Stomach (tissue), 9 donors: Measurements from ENCODE around the gene CERS5. TPM values are rescaled to one million over a fixed set of nuclear protein-coding genes. Genes with fewer than 3 reads are reported as not detected.

Source experiments
- DNase-seq, 2 donors: peaks; one replicate each; pipeline versions ENCODE4 v3.0.0 to v3.0.0-alpha.2; 2013 to 2019
- H3K27ac ChIP-seq, 5 donors: fragments of 200-600 bp in 4 of 5; sonication (generic) in 4 of 5; one replicate each; pipeline ENCODE4 v1.5.1; 2013 to 2019; ENCODE audit warnings: mild to moderate bottlenecking in 1 of 5, moderate library complexity in 1 of 5
- H3K27me3 ChIP-seq, 3 donors: fragments of 200-600 bp; sonication (generic); one replicate each; pipeline ENCODE4 v1.5.1; 2017 to 2019; ENCODE audit warnings: mixed run types in 1 of 3
- H3K36me3 ChIP-seq, 4 donors: fragments of 200-600 bp; sonication (generic); 1 replicate in 3 of 4; 2 replicates in 1 of 4; pipeline ENCODE4 v1.5.1; 2016 to 2019
- H3K4me1 ChIP-seq, 4 donors: fragments of 200-600 bp; sonication (generic); one replicate each; pipeline ENCODE4 v1.5.1; 2016 to 2019
- H3K4me3 ChIP-seq, 4 donors: fragments of 200-600 bp; sonication (generic) in 3 of 4; one replicate each; pipeline ENCODE4 v1.5.1; 2016 to 2019; ENCODE audit warnings: mild to moderate bottlenecking in 1 of 4
- H3K9me3 ChIP-seq, 4 donors: fragments of 200-600 bp; sonication (generic); one replicate each; pipeline ENCODE4 v1.5.1; 2016 to 2019
- CTCF ChIP-seq, 7 experiments: fragments of 450-650 bp in 4 of 7; fragments of 200-600 bp in 3 of 7; sonication (generic) in 3 of 7; IDR thresholded peaks; one replicate each; pipeline ENCODE4 v1.5.1; 2016 to 2019; ENCODE audit warnings: antibody characterized with exemption in 7 of 7, control low read depth in 2 of 7, mild to moderate bottlenecking in 1 of 7
- EP300 ChIP-seq: sonication (generic); formaldehyde crosslinking; IDR thresholded peaks from one replicate; pipeline ENCODE4 v1.6.1; 2017; ENCODE audit warnings: antibody characterized with exemption
- POLR2A ChIP-seq, 4 donors: fragments of 450-650 bp; IDR thresholded peaks; one replicate each; pipeline ENCODE4 v1.6.1; 2016; ENCODE audit warnings: antibody characterized with exemption in 4 of 4, control low read depth in 2 of 4, mild to moderate bottlenecking in 1 of 4, moderate library complexity in 1 of 4
- POLR2AphosphoS5 ChIP-seq, 3 donors: sonication (generic); formaldehyde crosslinking; IDR thresholded peaks; one replicate each; pipeline ENCODE4 v1.6.1; 2016; ENCODE audit warnings: antibody characterized with exemption in 3 of 3
- WGBS, 5 donors: extraction: QIAGEN DNeasy Blood & Tissue Kit in 3 of 5; methylation state at CpG; one replicate each; pipeline versions ENCODE4 v1.1.5 to v1.1.7; 2013 to 2018; 5-methylcytosine and 5-hydroxymethylcytosine counted together
- intact Hi-C: fragments of 100-400 bp; cut with DNase I; formaldehyde crosslinking; loops from one replicate; pipeline ENCODE4 v1.15.1; 2023; ENCODE audit warnings: low total_unique reads
- polyA plus RNA-seq, 3 donors: library from polyadenylated mRNA; stranded (reverse); fragments of 200-250 nt; gene quantifications; one replicate each; pipeline ENCODE4 v1.2.3, GENCODE V29; 2013
- total RNA-seq, 5 donors: library from RNA; depleted of rRNA; stranded (reverse); fragments of >200 nt; gene quantifications; one replicate each; pipeline versions ENCODE4 v1.1.0 to v1.2.3, GENCODE V29; 2014 to 2016
- donor health status: healthy with polysubstance abuse.
- donor health status: Bipolar disorder and iron deficiency.
- donor health status: healthy.

Gene CERS5
- total and polyA plus RNA-seq, 8 donors: 3.2 to 114 (median 24.0) TPM

- TF ChIP-seq CTCF (IDR thresholded peaks at IDR 0.05) (no peak), EP300 (no peak), POLR2AphosphoS5 (IDR thresholded peaks at IDR 0.05) (no peak), POLR2A (IDR thresholded peaks at IDR 0.05) (no peak)
- H3K9me3 ChIP-seq: no peaks in the 10 kb centered on the region
- 89 to 95% (median 92%) methylated on average over 6 of the region's 6 CpGs for WGBS, 5 donors
- DNase-seq: no peak
- H3K4me3 ChIP-seq: no peak overlapping the region
- H3K36me3 ChIP-seq: peaks cover 26 to 72% (median 58%) of the 10 kb centered on the region in 4 donors
- peaks cover 0 to 23% (median 10%) of the 10 kb centered on the region in 4 donors for H3K4me1 ChIP-seq
- H3K27me3 ChIP-seq: no peaks in the 10 kb centered on the region
- intact Hi-C loops: no loop called here
- no peak overlapping the region for H3K27ac ChIP-seq
Measured at GRCh38 chr12:50205648-50206047, 38.5 kb upstream of the CERS5 start.

GRCh38 chr12:50203691-50204090 lies 36.5 kb upstream of the CERS5 start:
- Histone ChIP-seq H3K27ac (peak overlapping the region in 2 of 5 donors; percentile 2 to 67), H3K27me3 (no peaks in the 10 kb centered on the region), H3K4me1 (peaks cover 0 to 21% (median 10%) of the 10 kb centered on the region in 4 donors), H3K4me3 (no peak overlapping the region), H3K36me3 (peaks cover 42 to 86% (median 75%) of the 10 kb centered on the region in 4 donors), H3K9me3 (no peaks in the 10 kb centered on the region)
- no peak for DNase-seq
- WGBS, 5 donors: 45 to 77% (median 49%) methylated on average over 2 of the region's 2 CpGs
- intact Hi-C loops: no loop called here
- no peak for TF ChIP-seq POLR2AphosphoS5 (IDR thresholded peaks at IDR 0.05)
- TF ChIP-seq EP300: no peak
- TF ChIP-seq POLR2A (IDR thresholded peaks at IDR 0.05): no peak
- no peak for TF ChIP-seq CTCF (IDR thresholded peaks at IDR 0.05)

- Histone ChIP-seq H3K4me1 (peaks cover 0 to 25% (median 10%) of the 10 kb centered on the region in 4 donors), H3K36me3 (peaks cover 42 to 96% (median 91%) of the 10 kb centered on the region in 4 donors), H3K4me3 (no peak overlapping the region), H3K27ac (peak overlapping the region; percentile 12 to 68 (median 53)), H3K27me3 (no peaks in the 10 kb centered on the region), H3K9me3 (no peaks in the 10 kb centered on the region)
- intact Hi-C loops: no loop called here
- DNase-seq: peak in 1 of 2 donors; percentile 85
- TF ChIP-seq POLR2AphosphoS5 (IDR thresholded peaks at IDR 0.05) (peak in 2 of 3 donors; percentile 7 to 9), CTCF (IDR thresholded peaks at IDR 0.05) (no peak), POLR2A (IDR thresholded peaks at IDR 0.05) (no peak), EP300 (no peak)
- WGBS, 5 donors: 37 to 52% (median 42%) methylated on average over 3 of the region's 3 CpGs
Measured at GRCh38 chr12:50201987-50202521, 34.9 kb upstream of the CERS5 start.

GRCh38 chr12:50200552-50201273 lies 33.5 kb upstream of the CERS5 start:
- peaks cover 0 to 27% (median 10%) of the 10 kb centered on the region in 4 donors for H3K4me1 ChIP-seq
- no peaks in the 10 kb centered on the region for H3K27me3 ChIP-seq
- WGBS, 5 donors: 78 to 93% (median 88%) methylated on average over 2 of the region's 2 CpGs
- no peak overlapping the region for H3K4me3 ChIP-seq
- H3K36me3 ChIP-seq: peaks cover 42 to 99% (median 94%) of the 10 kb centered on the region in 4 donors
- DNase-seq: no peak
- TF ChIP-seq POLR2AphosphoS5 (IDR thresholded peaks at IDR 0.05) (no peak), EP300 (no peak), CTCF (IDR thresholded peaks at IDR 0.05) (no peak), POLR2A (IDR thresholded peaks at IDR 0.05) (no peak)
- H3K9me3 ChIP-seq: no peaks in the 10 kb centered on the region
- no peak overlapping the region for H3K27ac ChIP-seq
- intact Hi-C loops: no loop called here
